Prostate gland (tissue), 2 donors: ENCODE results near the gene PPM1N. TPM values are rescaled to one million over a fixed set of nuclear protein-coding genes. Genes with fewer than 3 reads are reported as not detected.
A peak's percentile ranks its signal among the peaks of the same experiment; 100 is the strongest.

ENCODE experiments used
- DNase-seq: peaks from one replicate; pipeline ENCODE4 v3.0.0-alpha.2; 2019; ENCODE audit warnings: low spot score
- H3K27ac ChIP-seq, 2 donors: fragments of 200-600 bp; sonication (generic); 2 replicates each; pipeline ENCODE4 v1.5.1; 2017 to 2019
- H3K27me3 ChIP-seq: fragments of 200-600 bp; sonication (generic); replicated peaks from 2 replicates; pipeline ENCODE4 v1.5.1; 2019; ENCODE audit not compliant: insufficient read depth
- H3K36me3 ChIP-seq, 2 donors: fragments of 200-600 bp; sonication (generic); 1 replicate in 1 of 2; 2 replicates in 1 of 2; pipeline versions ENCODE4 v1.5.1 to v1.8.1; 2017 to 2019
- H3K4me1 ChIP-seq: fragments of 200-600 bp; sonication (generic); replicated peaks from 2 replicates; pipeline ENCODE4 v1.5.1; 2019
- H3K4me3 ChIP-seq, 2 donors: fragments of 200-600 bp; sonication (generic); 2 replicates each; pipeline ENCODE4 v1.5.1; 2017 to 2019
- H3K9me3 ChIP-seq: fragments of 200-600 bp; sonication (generic); 2 replicates; pipeline ENCODE4 v1.5.1; 2017
- POLR2A ChIP-seq: fragments of 450-650 bp; IDR thresholded peaks from one replicate; pipeline ENCODE4 v1.6.1; 2016; ENCODE audit warnings: antibody characterized with exemption, mild to moderate bottlenecking
- POLR2AphosphoS5 ChIP-seq: sonication (generic); formaldehyde crosslinking; IDR thresholded peaks from one replicate; pipeline ENCODE4 v1.6.1; 2017; ENCODE audit warnings: antibody characterized with exemption
- WGBS: methylation state at CpG from one replicate; pipeline ENCODE4 v1.1.5; 2018; 5-methylcytosine and 5-hydroxymethylcytosine counted together
- intact Hi-C: fragments of 100-400 bp; cut with DNase I; formaldehyde crosslinking; loops from one replicate; pipeline ENCODE4 v1.14.2; 2022
- total RNA-seq, 2 donors: library from RNA; depleted of rRNA; stranded (reverse); fragments of >200 nt; gene quantifications; one replicate each; pipeline ENCODE4 v1.1.0, GENCODE V29; 2016
- TF ChIP-seq, protein P1 (sequence below), 4 experiments: fragments of 200-600 bp in 2 of 4; fragments of 450-650 bp in 2 of 4; sonication (generic) in 2 of 4; IDR thresholded peaks; 1 replicate in 3 of 4; 2 replicates in 1 of 4; pipeline ENCODE4 v1.5.1; 2016 to 2019; ENCODE audit warnings: antibody characterized with exemption in 4 of 4, mild to moderate bottlenecking in 2 of 4, moderate library complexity in 2 of 4

Gene PPM1N
- total RNA-seq, 2 donors from 2014 or later: 0.36 to 1.8 TPM

DNA sequence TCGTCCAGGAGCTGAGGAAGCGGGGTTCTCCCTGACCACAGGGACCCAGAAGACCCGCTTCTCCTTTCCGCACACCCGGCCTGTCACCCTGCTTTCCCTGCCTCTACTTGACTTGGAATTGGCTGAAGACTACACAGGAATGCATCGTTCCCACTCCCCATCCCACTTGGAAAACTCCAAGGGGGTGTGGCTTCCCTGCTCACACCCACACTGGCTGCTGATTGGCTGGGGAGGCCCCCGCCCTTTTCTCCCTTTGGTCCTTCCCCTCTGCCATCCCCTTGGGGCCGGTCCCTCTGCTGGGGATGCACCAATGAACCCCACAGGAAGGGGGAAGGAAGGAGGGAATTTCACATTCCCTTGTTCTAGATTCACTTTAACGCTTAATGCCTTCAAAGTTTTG, 27.9 kb downstream of the PPM1N start:
- WGBS: 64% methylated on average over 9 of the region's 9 CpGs

DNA sequence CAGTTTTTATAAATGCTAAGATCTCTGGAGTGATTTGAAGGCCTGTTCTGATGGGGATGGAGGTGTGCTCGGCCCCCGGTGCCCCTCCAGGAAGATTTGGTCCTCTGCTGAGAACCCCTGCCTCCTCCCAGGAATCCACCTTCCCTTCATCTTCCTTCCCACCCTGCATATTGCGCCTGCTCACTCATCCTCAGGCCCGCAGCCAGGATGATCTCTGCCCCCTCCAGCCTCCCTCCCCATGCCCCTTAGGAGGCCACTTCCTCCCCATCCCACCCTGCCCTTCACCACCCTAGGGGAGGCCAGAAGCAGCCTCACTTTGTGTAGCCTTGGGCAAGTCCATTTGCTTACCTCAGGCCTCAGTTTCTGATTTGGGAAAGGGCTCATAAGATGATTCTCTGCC, 28.7 kb downstream of the PPM1N start:
- Histone ChIP-seq H3K4me1 (peaks cover 4% of the 10 kb centered on the region), H3K27me3 (no peaks in the 10 kb centered on the region), H3K27ac (no peak overlapping the region), H3K36me3 (peaks cover 0 to 7% of the 10 kb centered on the region in 2 donors), H3K9me3 (no peaks in the 10 kb centered on the region), H3K4me3 (no peak overlapping the region)
- no peak for DNase-seq
- intact Hi-C loops: loop anchor here (5.0 kb wide), 1 partner anchor 35 kb away; no protein-coding TSS in a partner anchor
- WGBS: 88% methylated on average over 4 of the region's 4 CpGs
- TF ChIP-seq POLR2AphosphoS5 (no peak), POLR2A (no peak)
- TF ChIP-seq, protein P1, sequence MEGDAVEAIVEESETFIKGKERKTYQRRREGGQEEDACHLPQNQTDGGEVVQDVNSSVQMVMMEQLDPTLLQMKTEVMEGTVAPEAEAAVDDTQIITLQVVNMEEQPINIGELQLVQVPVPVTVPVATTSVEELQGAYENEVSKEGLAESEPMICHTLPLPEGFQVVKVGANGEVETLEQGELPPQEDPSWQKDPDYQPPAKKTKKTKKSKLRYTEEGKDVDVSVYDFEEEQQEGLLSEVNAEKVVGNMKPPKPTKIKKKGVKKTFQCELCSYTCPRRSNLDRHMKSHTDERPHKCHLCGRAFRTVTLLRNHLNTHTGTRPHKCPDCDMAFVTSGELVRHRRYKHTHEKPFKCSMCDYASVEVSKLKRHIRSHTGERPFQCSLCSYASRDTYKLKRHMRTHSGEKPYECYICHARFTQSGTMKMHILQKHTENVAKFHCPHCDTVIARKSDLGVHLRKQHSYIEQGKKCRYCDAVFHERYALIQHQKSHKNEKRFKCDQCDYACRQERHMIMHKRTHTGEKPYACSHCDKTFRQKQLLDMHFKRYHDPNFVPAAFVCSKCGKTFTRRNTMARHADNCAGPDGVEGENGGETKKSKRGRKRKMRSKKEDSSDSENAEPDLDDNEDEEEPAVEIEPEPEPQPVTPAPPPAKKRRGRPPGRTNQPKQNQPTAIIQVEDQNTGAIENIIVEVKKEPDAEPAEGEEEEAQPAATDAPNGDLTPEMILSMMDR (IDR thresholded peaks at IDR 0.05): no peak

More for the DNA sequence above, 27.9 kb downstream of the PPM1N start:
- no peaks in the 10 kb centered on the region for H3K27me3 ChIP-seq
- H3K9me3 ChIP-seq: no peaks in the 10 kb centered on the region
- TF ChIP-seq, protein P1 (IDR thresholded peaks at IDR 0.05): no peak
- TF ChIP-seq POLR2AphosphoS5: peak; percentile 68
- DNase-seq: peak; percentile 42
- peak overlapping the region in 1 of 2 donors; percentile 41 for H3K27ac ChIP-seq
- intact Hi-C loops: loop anchor here (5.0 kb wide), 1 partner anchor 36 kb away; no protein-coding TSS in a partner anchor
- peaks cover 4% of the 10 kb centered on the region for H3K4me1 ChIP-seq
- no peak overlapping the region for H3K4me3 ChIP-seq
- peaks cover 0 to 13% of the 10 kb centered on the region in 2 donors for H3K36me3 ChIP-seq

DNA sequence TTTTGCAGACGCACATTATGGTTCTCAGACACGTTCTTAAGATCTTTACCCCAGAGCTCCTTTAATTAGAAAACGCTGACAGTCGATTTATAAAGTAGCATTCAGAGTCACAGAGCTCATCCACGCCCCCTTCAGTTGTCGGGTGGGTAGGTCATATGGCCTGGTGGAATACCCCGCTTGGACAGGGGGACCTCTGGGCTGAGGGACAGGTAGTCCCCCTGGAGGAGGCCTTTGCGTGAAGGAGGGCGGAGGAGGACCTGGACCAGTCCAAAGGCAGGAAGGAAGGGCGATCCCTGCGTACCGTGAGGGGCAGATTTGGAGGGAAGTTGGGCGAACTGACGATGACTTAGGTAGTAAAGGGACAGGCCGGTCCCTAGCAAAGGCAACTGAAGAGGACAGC, 29.5 kb downstream of the PPM1N start:
- no peaks in the 10 kb centered on the region for H3K9me3 ChIP-seq
- peaks cover 4% of the 10 kb centered on the region for H3K4me1 ChIP-seq
- peak overlapping the region; percentile 64 to 71 for H3K27ac ChIP-seq
- 73% methylated on average over 15 of the region's 15 CpGs for WGBS
- H3K27me3 ChIP-seq: no peaks in the 10 kb centered on the region
- H3K4me3 ChIP-seq: no peak overlapping the region
- intact Hi-C loops: loop anchor here (5.0 kb wide), 1 partner anchor 35 kb away; no protein-coding TSS in a partner anchor
- no peaks in the 10 kb centered on the region for H3K36me3 ChIP-seq
- TF ChIP-seq POLR2A (no peak), POLR2AphosphoS5 (no peak)
- TF ChIP-seq, protein P1 (IDR thresholded peaks at IDR 0.05): no peak
- no peak for DNase-seq

- Histone ChIP-seq H3K4me3 (peak overlapping the region; percentile 38 to 49), H3K4me1 (peaks cover 4% of the 10 kb centered on the region)
These were observed 30.0 kb downstream of the PPM1N start for GRCh38 chr19:45528149-45528743.

More at GRCh38 chr19:45528149-45528743, 30.0 kb downstream of the PPM1N start:
- intact Hi-C loops: loop anchor here (5.0 kb wide), 1 partner anchor 34 kb away; no protein-coding TSS in a partner anchor
- Histone ChIP-seq H3K36me3 (no peaks in the 10 kb centered on the region), H3K27ac (peak overlapping the region; percentile 64 to 71), H3K9me3 (no peaks in the 10 kb centered on the region), H3K27me3 (no peaks in the 10 kb centered on the region)
- TF ChIP-seq POLR2AphosphoS5: peak; percentile 35
- TF ChIP-seq, protein P1 (IDR thresholded peaks at IDR 0.05): no peak
- peak; percentile 44 for DNase-seq
- WGBS: 12% methylated on average over 17 of the region's 17 CpGs
